Measurements from ENCODE around the gene LGALS8.

Gene LGALS8

GRCh38 chr1:236558081-236558480 lies 34.3 kb downstream of the LGALS8 start:
- no peak for DNase-seq (ENCODE audit: extremely low read depth, insufficient read length)
- TF ChIP-seq CTCF (IDR thresholded peaks at IDR 0.05; ENCODE audit: insufficient read depth, low read length, poor library complexity, severe bottlenecking), result no peak
- H3K4me3 ChIP-seq (replicated peaks; ENCODE audit: low read depth, low read length), result no peak overlapping the region
- no peaks in the 10 kb centered on the region for H3K27me3 ChIP-seq (replicated peaks; ENCODE audit: control insufficient read depth, insufficient read depth, low read length)
- peaks cover 14% of the 10 kb centered on the region for H3K36me3 ChIP-seq (ENCODE audit: control insufficient read depth, insufficient read depth, low read length)

GRCh38 chr1:236558846-236559245 lies 35.1 kb downstream of the LGALS8 start:
- no peak for TF ChIP-seq CTCF (IDR thresholded peaks at IDR 0.05; ENCODE audit: insufficient read depth, low read length, poor library complexity, severe bottlenecking)
- Histone ChIP-seq H3K4me3 (replicated peaks; ENCODE audit: low read depth, low read length) (no peak overlapping the region), H3K27me3 (replicated peaks; ENCODE audit: control insufficient read depth, insufficient read depth, low read length) (no peaks in the 10 kb centered on the region), H3K36me3 (ENCODE audit: control insufficient read depth, insufficient read depth, low read length) (peaks cover 12% of the 10 kb centered on the region)
- no peak for DNase-seq (ENCODE audit: extremely low read depth, insufficient read length)

GRCh38 chr1:236560213-236560771 lies 36.5 kb downstream of the LGALS8 start:
- no peaks in the 10 kb centered on the region for H3K27me3 ChIP-seq (replicated peaks; ENCODE audit: control insufficient read depth, insufficient read depth, low read length)
- DNase-seq (ENCODE audit: extremely low read depth, insufficient read length), result no peak
- peak; percentile 24 for TF ChIP-seq CTCF (IDR thresholded peaks at IDR 0.05; ENCODE audit: insufficient read depth, low read length, poor library complexity, severe bottlenecking)
- H3K36me3 ChIP-seq (ENCODE audit: control insufficient read depth, insufficient read depth, low read length), result peaks cover 15% of the 10 kb centered on the region
- no peak overlapping the region for H3K4me3 ChIP-seq (replicated peaks; ENCODE audit: low read depth, low read length)

GRCh38 chr1:236561976-236562375 lies 38.2 kb downstream of the LGALS8 start:
- Histone ChIP-seq H3K27me3 (replicated peaks; ENCODE audit: control insufficient read depth, insufficient read depth, low read length) (no peaks in the 10 kb centered on the region), H3K36me3 (ENCODE audit: control insufficient read depth, insufficient read depth, low read length) (peaks cover 15% of the 10 kb centered on the region), H3K4me3 (replicated peaks; ENCODE audit: low read depth, low read length) (no peak overlapping the region)
- DNase-seq (ENCODE audit: extremely low read depth, insufficient read length), result no peak
- TF ChIP-seq CTCF (IDR thresholded peaks at IDR 0.05; ENCODE audit: insufficient read depth, low read length, poor library complexity, severe bottlenecking), result no peak

- no peak for TF ChIP-seq CTCF (IDR thresholded peaks at IDR 0.05; ENCODE audit: insufficient read depth, low read length, poor library complexity, severe bottlenecking)
- Histone ChIP-seq H3K27me3 (replicated peaks; ENCODE audit: control insufficient read depth, insufficient read depth, low read length) (no peaks in the 10 kb centered on the region), H3K36me3 (ENCODE audit: control insufficient read depth, insufficient read depth, low read length) (peaks cover 15% of the 10 kb centered on the region), H3K4me3 (replicated peaks; ENCODE audit: low read depth, low read length) (no peak overlapping the region)
- DNase-seq (ENCODE audit: extremely low read depth, insufficient read length), result no peak
Observed at GRCh38 chr1:236565530-236565929, 41.7 kb downstream of the LGALS8 start.

Measured in GM06990 (cell line).